ENCODE data around the gene PIP5K1C.

The PIP5K1C gene

DNA sequence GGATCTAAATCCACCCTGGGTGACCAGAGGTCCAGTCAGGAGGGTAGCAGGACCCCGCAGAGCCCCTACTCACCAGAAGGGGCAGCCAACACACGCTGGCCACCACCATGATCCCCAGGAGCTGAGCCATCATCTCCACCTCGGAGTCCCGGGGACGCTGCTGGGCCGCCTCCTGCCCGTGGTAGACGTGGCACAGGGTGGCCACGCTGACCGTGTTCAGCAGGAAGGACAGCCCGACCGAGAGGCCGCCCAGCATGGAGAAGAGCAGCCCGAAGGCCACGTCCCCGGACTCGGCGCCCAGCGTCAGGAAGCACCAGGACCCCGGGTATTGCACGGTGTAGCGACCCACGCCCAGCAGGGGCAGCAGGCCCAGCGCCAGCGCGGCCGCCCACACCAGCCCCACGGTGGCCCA, 100.5 kb downstream of the PIP5K1C start:
- H3K27me3 ChIP-seq (replicated peaks; ENCODE audit: control insufficient read depth, insufficient read depth, low read length), result no peaks in the 10 kb centered on the region
- no peak overlapping the region for H3K9ac ChIP-seq (ENCODE audit: low read length)
- H3K36me3 ChIP-seq (ENCODE audit: control insufficient read depth, insufficient read depth, low read length, severe bottlenecking), result no peaks in the 10 kb centered on the region
- H3K4me1 ChIP-seq (ENCODE audit: control insufficient read depth, insufficient read depth, low read length), result no peaks in the 10 kb centered on the region
- no peak for DNase-seq (ENCODE audit: low read depth)
- H3K9me3 ChIP-seq (ENCODE audit: control insufficient read depth, low read length), result no peaks in the 10 kb centered on the region
- H3K4me3 ChIP-seq (ENCODE audit: low read length), result no peak overlapping the region

- no peak for DNase-seq (ENCODE audit: low read depth)
- H3K4me1 ChIP-seq (ENCODE audit: control insufficient read depth, insufficient read depth, low read length), result no peaks in the 10 kb centered on the region
- no peak overlapping the region for H3K4me3 ChIP-seq (ENCODE audit: low read length)
These were observed 104.7 kb downstream of the PIP5K1C start for GRCh38 chr19:3595521-3596061.

GRCh38 chr19:3593156-3593555, 107.1 kb downstream of the PIP5K1C start:
- Histone ChIP-seq H3K4me1 (ENCODE audit: control insufficient read depth, insufficient read depth, low read length) (no peaks in the 10 kb centered on the region), H3K9ac (ENCODE audit: low read length) (no peak overlapping the region), H3K36me3 (ENCODE audit: control insufficient read depth, insufficient read depth, low read length, severe bottlenecking) (no peaks in the 10 kb centered on the region), H3K9me3 (ENCODE audit: control insufficient read depth, low read length) (no peaks in the 10 kb centered on the region), H3K27me3 (replicated peaks; ENCODE audit: control insufficient read depth, insufficient read depth, low read length) (peaks cover 8% of the 10 kb centered on the region), H3K4me3 (ENCODE audit: low read length) (no peak overlapping the region)
- DNase-seq (ENCODE audit: low read depth), result no peak

More at GRCh38 chr19:3595521-3596061, 104.7 kb downstream of the PIP5K1C start:
- H3K9ac ChIP-seq (ENCODE audit: low read length), result no peak overlapping the region
- no peaks in the 10 kb centered on the region for H3K36me3 ChIP-seq (ENCODE audit: control insufficient read depth, insufficient read depth, low read length, severe bottlenecking)
- peaks cover 8% of the 10 kb centered on the region for H3K27me3 ChIP-seq (replicated peaks; ENCODE audit: control insufficient read depth, insufficient read depth, low read length)
- H3K9me3 ChIP-seq (ENCODE audit: control insufficient read depth, low read length), result no peaks in the 10 kb centered on the region

GRCh38 chr19:3591876-3592613, 108.2 kb downstream of the PIP5K1C start:
- no peaks in the 10 kb centered on the region for H3K36me3 ChIP-seq (ENCODE audit: control insufficient read depth, insufficient read depth, low read length, severe bottlenecking)
- H3K4me3 ChIP-seq (ENCODE audit: low read length), result no peak overlapping the region
- no peaks in the 10 kb centered on the region for H3K4me1 ChIP-seq (ENCODE audit: control insufficient read depth, insufficient read depth, low read length)
- DNase-seq (ENCODE audit: low read depth), result peak; percentile 24
- no peak overlapping the region for H3K9ac ChIP-seq (ENCODE audit: low read length)
- H3K27me3 ChIP-seq (replicated peaks; ENCODE audit: control insufficient read depth, insufficient read depth, low read length), result peaks cover 8% of the 10 kb centered on the region
- H3K9me3 ChIP-seq (ENCODE audit: control insufficient read depth, low read length), result no peaks in the 10 kb centered on the region

GRCh38 chr19:3590991-3591659, 109.1 kb downstream of the PIP5K1C start:
- Histone ChIP-seq H3K9me3 (ENCODE audit: control insufficient read depth, low read length) (no peaks in the 10 kb centered on the region), H3K4me1 (ENCODE audit: control insufficient read depth, insufficient read depth, low read length) (no peaks in the 10 kb centered on the region), H3K27me3 (replicated peaks; ENCODE audit: control insufficient read depth, insufficient read depth, low read length) (peaks cover 12% of the 10 kb centered on the region), H3K4me3 (ENCODE audit: low read length) (no peak overlapping the region), H3K9ac (ENCODE audit: low read length) (no peak overlapping the region), H3K36me3 (ENCODE audit: control insufficient read depth, insufficient read depth, low read length, severe bottlenecking) (no peaks in the 10 kb centered on the region)
- no peak for DNase-seq (ENCODE audit: low read depth)

DNA sequence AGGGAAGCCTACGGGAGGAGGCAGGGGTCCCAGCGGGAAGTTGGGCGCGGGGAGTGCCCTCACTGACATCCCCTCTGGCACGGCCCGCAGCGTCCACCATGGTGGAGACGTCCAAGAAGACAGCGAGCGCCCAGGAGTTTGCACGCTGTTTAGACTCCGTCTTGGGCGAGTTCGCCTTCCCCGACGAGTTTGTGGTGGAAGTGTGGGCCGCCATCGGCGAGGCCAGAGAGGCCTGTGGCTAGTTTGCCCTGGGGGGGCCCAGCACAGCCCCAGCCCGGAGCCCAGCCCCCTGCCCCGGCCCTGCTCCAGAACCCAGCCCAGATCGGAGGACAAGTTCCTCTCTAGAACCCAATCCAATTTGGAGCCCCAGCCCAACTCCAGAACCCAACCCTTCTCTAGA, 110.3 kb downstream of the PIP5K1C start:
- H3K36me3 ChIP-seq (ENCODE audit: control insufficient read depth, insufficient read depth, low read length, severe bottlenecking), result no peaks in the 10 kb centered on the region
- no peak for DNase-seq (ENCODE audit: low read depth)
- H3K27me3 ChIP-seq (replicated peaks; ENCODE audit: control insufficient read depth, insufficient read depth, low read length), result peaks cover 18% of the 10 kb centered on the region
- H3K4me3 ChIP-seq (ENCODE audit: low read length), result no peak overlapping the region
- H3K9ac ChIP-seq (ENCODE audit: low read length), result no peak overlapping the region
- H3K9me3 ChIP-seq (ENCODE audit: control insufficient read depth, low read length), result no peaks in the 10 kb centered on the region
- no peaks in the 10 kb centered on the region for H3K4me1 ChIP-seq (ENCODE audit: control insufficient read depth, insufficient read depth, low read length)

DNA sequence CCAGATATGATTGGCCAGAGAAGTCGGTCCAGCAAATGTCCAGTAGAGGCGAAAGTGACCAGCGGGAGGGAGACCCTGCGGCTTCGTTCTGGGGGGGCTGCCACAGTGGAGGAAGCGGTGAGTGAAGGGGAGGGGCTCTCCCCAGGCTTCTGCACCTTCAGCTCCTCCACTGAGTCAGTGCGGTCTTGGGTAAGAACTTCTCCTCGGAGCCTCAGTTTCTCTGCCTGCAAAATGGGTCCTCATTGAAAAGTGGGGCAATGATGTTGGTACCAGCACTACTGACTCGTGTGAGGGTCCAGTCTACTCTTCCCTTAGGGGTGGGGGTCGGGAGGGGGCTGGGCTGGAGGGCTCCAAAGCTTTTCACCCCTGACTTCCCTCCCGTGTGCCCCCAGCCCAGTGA, 110.8 kb downstream of the PIP5K1C start:
- no peak overlapping the region for H3K9ac ChIP-seq (ENCODE audit: low read length)
- no peaks in the 10 kb centered on the region for H3K9me3 ChIP-seq (ENCODE audit: control insufficient read depth, low read length)
- no peak overlapping the region for H3K4me3 ChIP-seq (ENCODE audit: low read length)
- no peaks in the 10 kb centered on the region for H3K36me3 ChIP-seq (ENCODE audit: control insufficient read depth, insufficient read depth, low read length, severe bottlenecking)
- no peak for DNase-seq (ENCODE audit: low read depth)
- peaks cover 18% of the 10 kb centered on the region for H3K27me3 ChIP-seq (replicated peaks; ENCODE audit: control insufficient read depth, insufficient read depth, low read length)
- no peaks in the 10 kb centered on the region for H3K4me1 ChIP-seq (ENCODE audit: control insufficient read depth, insufficient read depth, low read length)

DNA sequence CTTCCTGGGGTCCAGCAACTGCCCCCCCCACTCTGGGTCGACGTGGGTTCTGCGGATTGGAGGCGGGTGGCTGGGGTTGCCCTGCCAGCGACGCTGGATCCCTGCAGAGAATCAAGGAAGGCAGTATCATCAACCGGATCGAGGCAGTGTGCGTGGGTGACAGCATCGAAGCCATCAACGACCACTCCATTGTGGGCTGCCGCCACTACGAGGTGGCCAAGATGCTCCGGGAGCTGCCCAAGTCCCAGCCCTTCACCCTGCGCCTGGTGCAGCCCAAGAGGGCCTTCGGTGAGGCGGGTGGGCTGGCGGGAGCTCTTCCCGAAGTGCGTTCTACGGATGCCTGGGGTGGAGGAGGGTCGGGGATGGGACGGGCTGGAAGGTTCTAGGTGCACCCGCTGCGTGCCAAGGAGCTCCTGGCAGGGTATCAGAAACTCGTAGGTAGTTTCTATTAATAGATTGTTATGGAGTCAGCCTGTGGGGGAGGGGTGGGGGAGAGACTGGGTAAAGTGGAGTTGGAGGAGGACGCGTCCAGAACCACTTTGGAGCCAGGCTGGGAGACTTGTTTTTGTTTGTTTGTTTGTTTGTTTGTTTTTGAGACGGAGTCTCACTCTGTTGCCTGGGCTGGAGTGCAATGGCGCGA, 113.4 kb downstream of the PIP5K1C start:
- Histone ChIP-seq H3K36me3 (ENCODE audit: control insufficient read depth, insufficient read depth, low read length, severe bottlenecking) (no peaks in the 10 kb centered on the region), H3K9ac (ENCODE audit: low read length) (no peak overlapping the region), H3K27me3 (replicated peaks; ENCODE audit: control insufficient read depth, insufficient read depth, low read length) (peaks cover 9% of the 10 kb centered on the region), H3K4me1 (ENCODE audit: control insufficient read depth, insufficient read depth, low read length) (no peaks in the 10 kb centered on the region), H3K9me3 (ENCODE audit: control insufficient read depth, low read length) (no peaks in the 10 kb centered on the region), H3K4me3 (ENCODE audit: low read length) (no peak overlapping the region)
- no peak for DNase-seq (ENCODE audit: low read depth)

DNA sequence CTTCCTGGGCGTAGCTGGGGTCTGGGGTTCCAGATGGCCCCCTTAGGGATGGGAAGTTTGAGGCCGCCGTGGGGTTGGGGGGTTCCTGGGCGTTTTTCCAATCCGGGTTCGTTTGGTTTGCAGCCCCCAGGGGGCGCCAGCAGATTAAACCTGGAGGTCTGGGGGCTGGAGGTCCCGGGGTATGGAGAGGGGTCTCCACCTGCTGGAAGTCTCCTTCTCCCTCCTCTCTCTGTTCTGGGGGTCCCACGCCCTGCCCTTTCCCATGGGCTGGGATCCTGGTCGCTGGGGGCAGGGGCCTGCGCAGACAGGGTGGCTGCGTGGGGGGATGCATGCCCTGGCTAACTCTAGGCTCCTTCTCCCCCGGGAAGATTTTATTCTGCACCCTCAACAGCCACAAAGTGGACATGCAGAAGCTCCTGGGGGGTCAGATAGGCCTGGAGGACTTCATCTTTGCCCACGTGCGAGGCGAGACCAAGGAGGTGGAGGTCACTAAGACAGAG, 114.1 kb downstream of the PIP5K1C start:
- no peak overlapping the region for H3K9ac ChIP-seq (ENCODE audit: low read length)
- no peaks in the 10 kb centered on the region for H3K9me3 ChIP-seq (ENCODE audit: control insufficient read depth, low read length)
- peak; percentile 39 for DNase-seq (ENCODE audit: low read depth)
- peaks cover 9% of the 10 kb centered on the region for H3K27me3 ChIP-seq (replicated peaks; ENCODE audit: control insufficient read depth, insufficient read depth, low read length)
- no peak overlapping the region for H3K4me3 ChIP-seq (ENCODE audit: low read length)
- H3K36me3 ChIP-seq (ENCODE audit: control insufficient read depth, insufficient read depth, low read length, severe bottlenecking), result no peaks in the 10 kb centered on the region
- no peaks in the 10 kb centered on the region for H3K4me1 ChIP-seq (ENCODE audit: control insufficient read depth, insufficient read depth, low read length)

GRCh38 chr19:3585301-3586126, 114.8 kb downstream of the PIP5K1C start, which contains the start of gene GIPC3:
GIPC3 (plus strand) TSS chr19:3585478; CDS start chr19:3585598, 120 bp downstream.
- Histone ChIP-seq H3K9me3 (ENCODE audit: control insufficient read depth, low read length) (no peaks in the 10 kb centered on the region), H3K9ac (ENCODE audit: low read length) (no peak within 1 kb of the TSS), H3K36me3 (ENCODE audit: control insufficient read depth, insufficient read depth, low read length, severe bottlenecking) (no peaks in the 10 kb centered on the region), H3K4me1 (ENCODE audit: control insufficient read depth, insufficient read depth, low read length) (peaks cover 3% of the 10 kb centered on the region), H3K27me3 (replicated peaks; ENCODE audit: control insufficient read depth, insufficient read depth, low read length) (peaks cover 9% of the 10 kb centered on the region), H3K4me3 (ENCODE audit: low read length) (peak within 1 kb of the TSS; percentile 50)
- peak; percentile 13 for DNase-seq (ENCODE audit: low read depth)

All from adipocyte (in vitro differentiated cells).